Astrocyte of the hippocampus (primary cell): ENCODE measurements around the gene POU2F2.
A peak's percentile ranks its signal among the peaks of the same experiment; 100 is the strongest.

Experiments
- DNase-seq: peaks from one replicate; pipeline ENCODE4 v3.0.0; 2011; ENCODE audit warnings: low read depth, low spot score

Gene POU2F2

GRCh38 chr19:42132030-42132628 lies at the start of gene POU2F2:
TSS of gene POU2F2 (minus strand) at chr19:42132446. CDS start at chr19:42132411, 35 bp downstream.
- no peak for DNase-seq

GRCh38 chr19:42178791-42179674 lies 46.8 kb upstream of the POU2F2 start:
- no peak for DNase-seq

GRCh38 chr19:42177686-42178019 lies 45.4 kb upstream of the POU2F2 start:
- DNase-seq: no peak

GRCh38 chr19:42176990-42177685 lies 44.9 kb upstream of the POU2F2 start:
- DNase-seq: peak; percentile 93

GRCh38 chr19:42176649-42176989 lies 44.4 kb upstream of the POU2F2 start:
- no peak for DNase-seq

- peak; percentile 51 for DNase-seq
Observed at GRCh38 chr19:42175952-42176648, 43.9 kb upstream of the POU2F2 start.

- DNase-seq: no peak
Observed at GRCh38 chr19:42174958-42175734, 42.9 kb upstream of the POU2F2 start.

GRCh38 chr19:42174188-42174587 lies 41.9 kb upstream of the POU2F2 start:
- DNase-seq: no peak

- DNase-seq: no peak
Observed at GRCh38 chr19:42173695-42174094, 41.4 kb upstream of the POU2F2 start.

GRCh38 chr19:42172261-42172660 lies 40.0 kb upstream of the POU2F2 start:
- no peak for DNase-seq

- no peak for DNase-seq
Observed at GRCh38 chr19:42170715-42171114, 38.5 kb upstream of the POU2F2 start.

GRCh38 chr19:42169486-42170413 lies 37.5 kb upstream of the POU2F2 start:
- no peak for DNase-seq

GRCh38 chr19:42168206-42168605 lies 36.0 kb upstream of the POU2F2 start:
- no peak for DNase-seq

GRCh38 chr19:42166316-42166715 lies 34.1 kb upstream of the POU2F2 start:
- DNase-seq: no peak

GRCh38 chr19:42165146-42165545 lies 32.9 kb upstream of the POU2F2 start:
- DNase-seq: no peak

- DNase-seq: no peak
Observed at GRCh38 chr19:42161616-42162263, 29.5 kb upstream of the POU2F2 start.

GRCh38 chr19:42159942-42160341 lies 27.7 kb upstream of the POU2F2 start:
- DNase-seq: no peak

GRCh38 chr19:42158926-42159325 lies 26.7 kb upstream of the POU2F2 start:
- no peak for DNase-seq

- no peak for DNase-seq
Observed at GRCh38 chr19:42156571-42156970, 24.3 kb upstream of the POU2F2 start.

GRCh38 chr19:42155796-42156195 lies 23.6 kb upstream of the POU2F2 start:
- DNase-seq: no peak
